BE2C (cell line): ENCODE measurements around the gene BMPR1B.
A peak's percentile ranks its signal among the peaks of the same experiment; 100 is the strongest.

ENCODE experiments used
- DNase-seq: peaks from one replicate; pipeline ENCODE4 v3.0.0-alpha.2; 2020
- H3K27me3 ChIP-seq: fragments of 250-450 bp; sonication (Bioruptor Pico); 2 replicates; pipeline ENCODE4 v1.5.1; 2020; ENCODE audit warnings: mild to moderate bottlenecking
- H3K36me3 ChIP-seq: fragments of 250-450 bp; sonication (Bioruptor Pico); 2 replicates; pipeline ENCODE4 v1.5.1; 2020; ENCODE audit warnings: mild to moderate bottlenecking
- H3K4me1 ChIP-seq: fragments of 250-450 bp; sonication (Bioruptor Pico); 2 replicates; pipeline ENCODE4 v1.5.1; 2020
- H3K4me3 ChIP-seq: 2 replicates; pipeline ENCODE4 v1.5.1; 2011; ENCODE audit warnings: low read depth, low read length
- H3K9me3 ChIP-seq: fragments of 250-450 bp; sonication (Bioruptor Pico); 2 replicates; pipeline ENCODE4 v1.5.1; 2020
- TF ChIP-seq, protein P1 (sequence below): IDR thresholded peaks from 2 replicates; pipeline ENCODE4 v1.5.1; 2012; ENCODE audit warnings: mild to moderate bottlenecking, low read depth, low read length

BMPR1B gene

DNA sequence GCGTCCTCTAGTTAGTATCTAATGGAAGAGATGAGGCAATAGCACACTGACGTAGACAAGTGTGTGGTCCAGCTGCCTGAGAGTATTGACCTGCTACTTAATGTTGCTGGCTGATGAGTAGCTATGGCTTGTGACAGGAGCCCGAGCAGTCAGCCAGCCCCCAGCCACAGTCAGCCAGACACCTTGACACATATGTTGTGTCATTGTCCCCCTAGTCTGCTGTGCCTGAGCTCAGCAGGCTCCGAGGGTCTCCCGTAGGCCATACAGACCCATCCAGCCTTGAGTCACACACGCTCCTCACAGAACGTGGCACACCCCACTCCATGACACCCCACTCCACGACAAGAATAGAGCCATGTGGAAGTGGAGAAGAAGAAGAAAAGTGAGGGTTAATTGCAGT is 428.9 kb downstream of the BMPR1B start:
- Histone ChIP-seq H3K4me3 (no peak overlapping the region), H3K36me3 (peaks cover 56% of the 10 kb centered on the region), H3K27me3 (no peaks in the 10 kb centered on the region), H3K9me3 (no peaks in the 10 kb centered on the region), H3K4me1 (peaks cover 8% of the 10 kb centered on the region)
- no peak for DNase-seq
- TF ChIP-seq, protein P1, sequence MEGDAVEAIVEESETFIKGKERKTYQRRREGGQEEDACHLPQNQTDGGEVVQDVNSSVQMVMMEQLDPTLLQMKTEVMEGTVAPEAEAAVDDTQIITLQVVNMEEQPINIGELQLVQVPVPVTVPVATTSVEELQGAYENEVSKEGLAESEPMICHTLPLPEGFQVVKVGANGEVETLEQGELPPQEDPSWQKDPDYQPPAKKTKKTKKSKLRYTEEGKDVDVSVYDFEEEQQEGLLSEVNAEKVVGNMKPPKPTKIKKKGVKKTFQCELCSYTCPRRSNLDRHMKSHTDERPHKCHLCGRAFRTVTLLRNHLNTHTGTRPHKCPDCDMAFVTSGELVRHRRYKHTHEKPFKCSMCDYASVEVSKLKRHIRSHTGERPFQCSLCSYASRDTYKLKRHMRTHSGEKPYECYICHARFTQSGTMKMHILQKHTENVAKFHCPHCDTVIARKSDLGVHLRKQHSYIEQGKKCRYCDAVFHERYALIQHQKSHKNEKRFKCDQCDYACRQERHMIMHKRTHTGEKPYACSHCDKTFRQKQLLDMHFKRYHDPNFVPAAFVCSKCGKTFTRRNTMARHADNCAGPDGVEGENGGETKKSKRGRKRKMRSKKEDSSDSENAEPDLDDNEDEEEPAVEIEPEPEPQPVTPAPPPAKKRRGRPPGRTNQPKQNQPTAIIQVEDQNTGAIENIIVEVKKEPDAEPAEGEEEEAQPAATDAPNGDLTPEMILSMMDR, result no peak

DNA sequence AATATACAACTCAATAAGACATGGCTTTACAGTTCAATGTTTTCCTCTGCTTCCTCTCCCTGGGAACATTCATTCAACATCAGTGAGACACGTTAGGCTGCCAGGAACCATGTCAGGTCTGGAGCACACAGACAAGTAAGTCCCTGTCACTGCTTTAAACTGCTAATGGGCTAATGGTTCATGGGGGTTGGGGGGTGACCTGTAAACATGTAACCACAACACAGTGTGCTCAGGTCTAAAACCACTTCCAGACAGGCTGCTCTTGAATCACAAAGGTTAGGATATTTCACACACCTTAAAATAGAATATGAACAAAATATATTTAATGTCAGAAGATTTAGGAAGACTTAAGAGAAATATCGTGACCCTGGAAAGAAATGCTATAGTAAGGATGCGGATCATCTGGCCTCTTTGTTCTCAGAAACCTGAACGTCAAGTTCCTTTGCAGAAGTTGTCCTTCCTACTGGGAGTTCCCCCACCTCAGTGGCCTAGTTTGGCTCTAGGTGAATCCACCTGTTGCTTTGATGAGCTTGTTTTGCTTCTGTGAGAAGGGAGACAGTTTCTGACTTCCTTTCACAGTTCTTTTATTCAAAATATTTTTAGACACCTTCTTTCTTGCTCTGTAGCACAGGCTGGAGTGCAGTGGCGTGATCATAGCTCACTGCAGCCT is 431.1 kb downstream of the BMPR1B start:
- Histone ChIP-seq H3K9me3 (no peaks in the 10 kb centered on the region), H3K4me3 (no peak overlapping the region), H3K27me3 (no peaks in the 10 kb centered on the region), H3K4me1 (peaks cover 12% of the 10 kb centered on the region), H3K36me3 (peaks cover 56% of the 10 kb centered on the region)
- no peak for DNase-seq
- TF ChIP-seq, protein P1, result no peak

DNA sequence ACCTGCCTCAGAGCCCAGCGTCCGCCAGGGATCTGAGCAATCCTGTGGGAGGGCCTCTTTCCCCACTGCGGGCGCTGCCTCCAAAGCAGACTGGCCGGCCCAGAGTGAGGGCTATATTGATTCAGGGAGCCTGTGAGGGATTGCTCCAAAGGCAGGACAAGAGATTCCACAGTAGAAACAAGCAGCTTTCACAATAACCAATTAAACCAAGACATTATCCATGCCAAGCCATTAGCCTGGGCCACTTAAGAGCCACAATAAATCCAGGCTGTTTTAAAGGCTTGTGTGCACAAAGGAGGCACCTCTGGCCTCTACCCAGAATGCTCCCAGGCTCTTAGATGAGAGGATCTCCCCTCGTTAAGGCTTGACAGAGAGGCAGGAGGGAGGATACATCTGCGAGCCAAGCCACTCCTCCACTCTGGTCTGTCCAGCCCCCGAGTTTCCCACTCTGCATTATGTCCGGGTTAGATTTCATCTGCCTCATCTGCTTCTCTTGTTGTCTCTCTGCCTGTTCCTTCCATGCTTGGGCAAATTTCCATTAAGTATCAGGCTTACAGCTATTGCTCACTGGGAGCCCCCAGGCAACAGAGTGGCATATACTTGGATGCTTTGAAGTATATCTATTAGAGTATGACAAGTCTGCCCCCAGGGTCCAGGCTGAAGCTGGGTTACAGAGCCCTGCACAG is 433.1 kb downstream of the BMPR1B start:
- Histone ChIP-seq H3K36me3 (peaks cover 57% of the 10 kb centered on the region), H3K4me3 (no peak overlapping the region), H3K9me3 (no peaks in the 10 kb centered on the region), H3K4me1 (peaks cover 21% of the 10 kb centered on the region), H3K27me3 (no peaks in the 10 kb centered on the region)
- DNase-seq, result peak; percentile 93
- TF ChIP-seq, protein P1, result no peak

DNA sequence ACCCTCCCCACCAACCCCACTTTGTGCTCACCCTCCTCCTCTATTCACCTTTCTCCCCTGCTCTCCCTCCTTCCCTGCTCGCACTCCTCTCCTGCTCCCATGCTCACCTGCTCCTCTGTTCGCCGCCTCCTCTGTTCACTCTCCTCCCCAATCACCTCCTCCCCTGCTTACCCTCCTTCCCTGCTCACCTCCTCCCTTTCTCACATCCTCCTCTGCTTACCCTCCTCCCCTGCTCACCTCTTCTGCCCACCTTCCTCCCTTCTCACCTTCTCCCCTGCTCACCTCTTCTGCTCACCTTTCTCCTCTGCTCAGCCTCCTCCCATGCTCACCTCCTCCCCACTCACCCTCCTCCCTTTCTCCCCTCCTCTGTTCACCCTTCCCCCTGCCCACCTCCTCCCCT is 433.8 kb downstream of the BMPR1B start:
- H3K27me3 ChIP-seq, result no peaks in the 10 kb centered on the region
- H3K36me3 ChIP-seq, result peaks cover 57% of the 10 kb centered on the region
- TF ChIP-seq, protein P1, result no peak
- peaks cover 23% of the 10 kb centered on the region for H3K4me1 ChIP-seq
- no peak for DNase-seq
- no peaks in the 10 kb centered on the region for H3K9me3 ChIP-seq
- no peak overlapping the region for H3K4me3 ChIP-seq

DNA sequence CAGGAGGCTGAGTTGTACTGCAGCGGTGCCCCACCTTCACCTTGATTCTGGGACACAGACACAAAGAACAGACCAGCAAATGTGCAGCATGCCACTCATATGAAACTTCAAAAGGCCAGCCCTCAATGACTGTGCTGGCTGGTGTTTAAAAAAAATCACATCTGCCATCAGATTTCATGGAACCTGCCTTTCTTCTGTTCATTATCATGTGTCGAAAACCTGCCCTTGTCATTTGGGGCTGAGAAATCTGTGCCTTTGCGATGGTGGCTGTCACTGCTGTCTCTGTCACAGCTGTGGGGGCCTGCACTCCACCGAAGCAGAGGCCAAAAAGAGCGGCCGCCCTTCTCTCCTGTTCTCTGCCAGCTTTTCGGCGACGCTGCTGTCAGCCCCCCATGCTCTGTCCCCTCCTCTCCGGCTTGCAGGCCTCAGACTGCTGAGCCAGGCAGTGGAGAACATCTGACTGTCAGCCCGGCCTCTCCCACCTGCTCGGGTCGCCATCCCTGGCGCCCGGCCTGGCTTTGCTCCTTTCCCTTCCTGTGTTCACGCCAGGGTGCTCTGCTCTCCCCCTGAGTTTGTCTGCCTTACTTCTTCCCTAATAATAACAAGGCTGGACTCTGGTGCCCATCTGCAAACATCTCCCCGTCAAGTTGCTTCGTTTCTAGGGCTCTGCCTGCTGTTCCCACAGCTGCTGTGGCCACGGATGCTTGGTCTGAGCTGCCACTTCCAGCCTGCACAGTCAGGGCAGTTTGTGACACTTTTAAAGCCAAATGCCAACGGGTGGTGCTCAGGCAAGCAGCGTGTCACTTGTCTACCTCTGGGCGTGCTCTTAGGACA is 435.9 kb downstream of the BMPR1B start:
- no peaks in the 10 kb centered on the region for H3K27me3 ChIP-seq
- peaks cover 23% of the 10 kb centered on the region for H3K4me1 ChIP-seq
- H3K4me3 ChIP-seq, result no peak overlapping the region
- peaks cover 54% of the 10 kb centered on the region for H3K36me3 ChIP-seq
- TF ChIP-seq, protein P1, result no peak
- H3K9me3 ChIP-seq, result no peaks in the 10 kb centered on the region
- peak; percentile 68 for DNase-seq
